GM21619 (cell line): Measurements from ENCODE around the gene NAB2.

Experiments used
- ATAC-seq: cut with Tn5 transposase; IDR thresholded peaks from one replicate; pipeline ENCODE4 v1.9.1; 2021; ENCODE audit not compliant: unreplicated experiment

The NAB2 gene

DNA sequence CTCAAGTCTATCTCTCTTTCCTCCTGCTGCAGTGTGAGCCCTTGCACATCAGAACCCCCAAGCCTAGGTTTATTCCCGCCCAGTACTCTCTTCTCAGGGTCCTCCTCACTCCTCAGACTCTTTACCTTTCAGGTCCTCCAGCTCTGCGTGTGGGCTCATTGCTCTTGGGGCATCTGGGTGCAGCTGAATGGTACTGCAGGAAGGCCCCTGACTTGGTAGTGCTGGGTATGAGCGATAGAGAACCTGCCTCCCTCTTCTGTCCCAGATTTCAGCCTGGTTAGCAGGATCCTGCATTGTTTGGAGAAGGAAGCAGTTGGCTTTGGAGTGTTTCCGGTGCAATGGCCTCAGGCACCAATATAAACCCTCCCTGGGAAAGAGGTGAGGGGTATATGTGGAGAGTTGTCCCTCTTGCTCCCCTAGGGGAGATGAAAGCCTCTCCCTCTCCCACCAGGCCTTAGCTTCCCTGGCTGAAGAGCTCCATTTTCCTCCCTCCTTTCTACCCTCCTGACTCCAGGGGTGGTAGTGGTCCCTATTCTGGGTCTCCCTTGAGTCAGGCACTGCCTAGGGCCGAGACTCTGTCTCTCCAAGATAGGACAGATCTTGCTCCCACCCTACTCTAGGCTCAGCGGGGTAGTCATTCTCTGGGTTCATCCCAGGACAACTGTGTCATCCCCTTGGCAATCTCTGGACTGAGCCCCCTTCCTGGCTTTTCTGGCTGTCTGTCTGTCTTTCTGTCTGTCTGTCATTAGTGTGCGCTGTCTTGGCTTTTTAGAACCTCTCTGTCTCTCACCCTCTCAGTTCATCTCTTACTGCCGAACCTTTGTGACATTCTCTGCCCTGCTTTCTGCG, 43.2 kb downstream of the NAB2 start:
- ATAC-seq, result no peak

DNA sequence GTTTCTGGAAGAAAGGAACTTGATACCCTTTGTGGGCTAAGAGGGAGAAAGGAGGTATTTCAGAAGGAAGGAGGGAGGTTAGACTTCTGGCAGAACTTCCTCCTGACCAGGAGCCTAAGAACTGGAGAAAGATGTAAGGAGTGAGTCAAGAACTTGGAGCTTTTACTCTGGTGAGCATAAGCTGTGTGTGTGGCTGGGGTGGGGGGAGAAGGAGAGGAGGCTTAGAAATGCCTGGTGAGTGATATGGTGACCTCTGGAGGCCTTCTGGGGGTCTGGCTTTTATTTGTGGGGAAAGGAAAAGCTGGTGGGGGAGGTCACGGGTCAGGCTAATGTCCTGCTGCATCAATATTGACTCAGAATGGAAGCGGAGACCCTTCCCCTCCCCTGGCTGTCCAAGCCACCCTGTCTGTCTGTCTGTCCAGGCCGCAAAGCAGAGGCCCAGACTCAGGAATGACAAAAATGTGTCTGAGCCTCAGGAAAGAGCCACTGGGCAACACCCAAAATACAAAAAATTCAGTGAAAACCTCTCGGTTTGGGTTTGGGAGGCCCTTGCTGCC, 44.2 kb downstream of the NAB2 start:
- no peak for ATAC-seq

DNA sequence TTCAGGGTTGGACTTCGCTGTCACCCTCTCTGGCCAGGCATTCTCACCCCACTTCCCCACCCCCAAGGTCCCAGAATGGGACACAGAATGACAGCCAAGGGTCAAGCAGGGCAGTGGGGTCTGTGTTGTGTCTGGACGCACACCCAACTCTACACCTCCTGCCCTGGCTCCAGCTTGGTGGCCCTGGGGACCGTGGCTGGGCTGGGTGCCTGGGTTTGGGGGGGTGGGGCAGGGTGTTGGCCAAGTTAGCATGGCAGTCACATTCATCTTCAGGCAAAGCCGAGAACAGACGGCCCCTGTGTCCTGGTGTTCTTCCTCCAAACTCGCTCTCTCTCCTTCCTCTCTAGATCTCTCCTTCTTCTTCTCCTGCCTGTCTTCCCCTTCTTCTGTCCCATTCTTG, 45.0 kb downstream of the NAB2 start:
- no peak for ATAC-seq

DNA sequence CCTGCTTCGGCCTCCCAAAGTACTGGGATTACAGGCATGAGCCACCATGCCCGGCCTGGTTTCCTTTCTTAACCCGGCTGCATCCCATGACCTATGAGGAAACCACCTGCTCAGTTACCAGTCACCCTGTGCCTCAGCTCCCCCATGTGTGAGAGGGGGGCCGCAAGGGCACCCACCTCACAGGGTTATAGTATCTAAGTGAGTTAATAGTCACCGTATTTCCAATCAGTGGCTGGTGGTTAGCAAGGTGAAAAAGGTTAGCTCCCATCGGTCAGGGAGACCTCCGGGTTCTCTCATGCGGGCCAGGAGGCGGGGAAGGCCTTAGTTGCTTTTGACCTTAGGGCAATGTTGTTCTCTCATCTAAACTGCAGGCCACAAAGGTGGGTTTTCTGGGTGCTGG, 46.0 kb downstream of the NAB2 start:
- ATAC-seq, result no peak

DNA sequence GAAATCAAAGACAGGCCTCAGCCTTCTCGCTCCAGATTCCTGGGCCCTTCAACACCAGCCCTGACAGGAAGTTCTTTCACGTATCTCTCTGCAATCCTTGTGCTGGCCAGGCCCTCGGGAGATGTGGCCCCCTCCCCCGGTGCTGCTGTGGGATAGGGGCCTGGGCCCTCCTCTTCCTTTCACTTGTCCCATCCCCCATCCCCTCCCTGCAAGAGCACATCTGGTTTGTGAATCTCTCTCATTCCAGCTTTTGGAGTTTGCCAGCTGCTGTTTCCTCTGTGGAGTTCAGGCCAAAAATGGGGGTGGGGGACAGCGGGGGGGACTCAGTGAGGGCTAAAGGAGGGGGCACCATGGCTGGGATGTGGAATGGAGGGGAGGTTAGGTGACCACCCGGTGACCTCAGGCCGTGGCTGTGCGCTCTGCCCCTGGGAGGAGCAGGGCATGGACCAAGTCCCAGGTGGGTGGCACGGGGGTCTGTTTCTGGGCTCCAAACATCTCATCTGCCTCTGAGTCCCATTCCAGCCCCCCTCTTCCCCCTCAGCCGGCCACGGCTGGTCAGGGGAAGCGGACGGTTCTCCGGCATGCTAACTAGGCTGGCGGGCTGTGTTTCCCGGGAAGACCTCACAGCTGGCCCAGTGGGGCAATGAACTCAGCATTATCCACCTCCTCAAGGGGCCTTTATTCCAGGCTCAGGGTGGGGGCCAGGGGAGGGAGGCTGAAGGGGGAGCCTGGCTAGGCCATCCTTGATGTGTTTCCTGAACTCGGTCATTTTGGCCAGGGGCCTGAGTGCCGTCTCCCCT, 46.8 kb downstream of the NAB2 start:
- ATAC-seq, result no peak

DNA sequence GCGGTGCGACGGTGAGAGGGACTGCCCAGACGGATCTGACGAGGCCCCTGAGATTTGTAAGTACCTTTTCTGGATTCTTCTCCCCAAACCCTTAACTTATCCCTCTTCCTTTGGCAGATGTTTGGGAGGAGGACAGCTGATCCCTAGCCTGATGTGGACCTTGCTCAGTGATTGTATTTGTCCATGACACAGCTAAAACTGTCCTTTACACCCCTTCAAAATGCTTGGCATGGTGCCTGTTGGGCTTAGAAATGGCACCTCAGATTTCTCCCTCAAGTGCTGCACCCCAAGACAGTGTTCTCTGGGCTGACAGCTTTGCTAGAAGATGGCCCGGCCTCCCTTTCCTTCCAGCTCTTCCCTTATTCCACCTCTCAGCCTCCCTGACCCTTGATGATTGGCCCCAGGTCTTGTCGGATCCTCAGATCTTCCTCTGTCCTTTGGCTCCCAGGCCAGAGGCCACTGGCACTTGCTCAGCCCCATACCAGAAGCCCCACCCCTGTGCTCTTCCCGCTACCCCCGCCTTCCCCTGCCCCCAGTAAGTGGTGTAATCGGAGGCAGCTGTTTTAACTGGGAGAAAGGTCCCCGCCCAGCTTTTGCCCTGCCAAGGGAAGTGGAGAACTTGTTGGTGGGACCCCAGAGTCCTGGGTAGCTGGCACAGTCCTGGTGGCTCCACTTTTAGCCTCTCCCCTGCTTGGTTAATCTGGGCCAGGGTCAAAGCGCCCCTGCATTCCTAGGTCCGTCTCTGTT, 49.8 kb downstream of the NAB2 start:
- no peak for ATAC-seq

DNA sequence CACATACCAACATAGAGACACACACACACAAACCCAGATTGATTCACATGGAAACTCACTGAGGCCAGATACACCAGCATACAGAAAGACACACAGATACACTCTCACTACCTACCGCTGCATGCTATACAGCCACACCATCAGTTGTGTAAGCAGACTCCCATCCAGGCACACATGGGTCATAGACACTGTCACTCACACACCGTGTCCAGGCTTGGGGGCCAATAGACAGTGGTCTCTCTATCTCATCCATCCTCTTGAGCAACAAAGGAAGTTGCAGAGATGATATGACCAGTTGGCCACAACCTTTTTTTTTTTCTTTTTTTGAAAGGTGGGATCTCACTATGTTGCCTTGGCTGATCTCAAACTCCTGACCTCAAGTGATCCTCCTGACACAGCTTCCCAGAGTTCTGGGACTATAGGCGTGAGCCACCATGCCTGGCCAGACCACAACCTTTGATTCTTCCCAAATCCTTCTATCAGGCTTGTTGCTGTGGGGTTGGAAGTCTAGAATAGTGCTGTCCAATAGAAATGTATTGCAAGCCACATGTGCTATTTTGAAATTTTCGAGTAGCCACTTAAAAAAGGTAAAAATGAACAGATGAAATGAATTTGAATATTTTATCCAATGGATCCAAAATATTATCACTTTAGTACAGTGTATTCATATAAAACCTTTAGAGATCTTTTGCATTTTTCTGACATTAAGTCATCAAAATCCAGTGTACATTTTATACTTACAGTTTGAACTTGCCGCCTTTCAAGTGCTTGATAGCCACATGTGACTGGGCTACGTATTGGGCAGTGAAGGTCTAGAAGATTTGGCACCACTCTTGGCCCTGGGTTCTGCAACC, 51.1 kb downstream of the NAB2 start:
- no peak for ATAC-seq

DNA sequence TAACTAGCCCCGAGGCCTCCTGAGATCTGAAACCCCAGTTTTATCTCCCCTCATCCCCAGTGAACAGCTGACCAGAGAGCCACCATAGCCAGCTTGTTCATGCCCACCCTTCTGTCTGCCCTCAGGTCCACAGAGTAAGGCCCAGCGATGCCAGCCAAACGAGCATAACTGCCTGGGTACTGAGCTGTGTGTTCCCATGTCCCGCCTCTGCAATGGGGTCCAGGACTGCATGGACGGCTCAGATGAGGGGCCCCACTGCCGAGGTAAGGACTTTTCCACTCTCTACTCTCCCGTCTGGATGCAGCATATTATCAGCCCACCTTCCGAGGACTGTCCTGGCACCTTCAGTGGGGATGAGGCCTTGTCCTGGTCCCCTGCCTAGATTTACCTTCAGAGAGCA, 52.3 kb downstream of the NAB2 start:
- ATAC-seq, result no peak

DNA sequence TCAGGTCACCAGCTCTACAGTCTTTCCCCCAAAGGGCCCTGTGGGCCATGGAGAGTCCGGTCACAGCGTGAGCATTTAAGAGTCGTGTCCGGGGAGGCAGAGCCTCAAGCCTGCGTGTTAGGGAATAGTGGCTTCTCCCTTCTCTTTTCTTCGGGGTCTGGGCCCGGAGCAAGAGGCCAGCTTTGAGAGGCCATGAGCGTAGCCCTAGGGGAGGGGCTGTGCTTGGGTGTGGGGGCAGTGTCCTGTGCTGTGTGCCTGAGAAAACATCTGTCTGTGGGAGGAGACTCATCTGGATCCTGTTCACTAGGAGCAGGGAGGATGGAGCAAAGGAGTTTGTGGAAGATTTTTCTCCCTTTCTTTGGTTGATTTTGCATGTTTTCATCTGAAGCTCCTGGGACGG, 53.2 kb downstream of the NAB2 start:
- ATAC-seq, result no peak

DNA sequence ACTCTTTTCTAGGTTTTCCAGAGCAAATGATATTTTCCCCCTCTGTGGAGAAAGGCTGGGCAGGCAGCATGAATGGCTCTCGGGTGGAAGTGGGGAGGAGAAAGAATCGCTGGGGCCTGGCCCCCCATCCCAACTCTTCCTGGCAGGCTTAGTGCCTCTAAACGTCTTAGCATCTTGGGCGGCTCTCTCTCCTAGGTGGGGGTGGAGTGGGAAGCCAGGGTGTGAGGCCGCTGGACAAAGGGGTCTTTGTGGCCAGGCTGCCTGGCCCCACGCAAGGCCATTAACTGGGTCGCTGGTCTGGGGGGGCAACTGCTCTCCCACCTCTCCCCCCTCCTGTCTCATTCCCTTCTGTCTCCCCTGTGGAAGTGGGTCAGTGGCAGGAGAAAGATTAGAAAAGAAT, 53.8 kb downstream of the NAB2 start:
- ATAC-seq, result no peak

DNA sequence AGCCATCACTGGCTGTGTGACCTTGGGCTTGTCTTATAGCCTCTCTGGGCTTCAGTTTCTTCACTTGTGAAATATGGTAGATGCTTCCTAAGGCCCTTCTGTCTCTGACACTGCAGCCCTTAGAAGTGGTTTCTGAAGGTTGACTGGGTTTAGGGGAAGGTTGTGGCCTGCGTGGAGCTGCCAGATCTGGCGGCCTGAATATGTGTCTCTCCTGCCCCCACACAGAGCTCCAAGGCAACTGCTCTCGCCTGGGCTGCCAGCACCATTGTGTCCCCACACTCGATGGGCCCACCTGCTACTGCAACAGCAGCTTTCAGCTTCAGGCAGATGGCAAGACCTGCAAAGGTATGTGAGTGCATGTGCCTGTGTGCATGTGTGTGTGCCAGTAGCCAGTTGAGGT, 54.5 kb downstream of the NAB2 start:
- ATAC-seq, result no peak
